ENCODE results near the gene USP53.
"Not testable (repeated sequence)": the region's sequence is repeated elsewhere in the genome, so short reads cannot be mapped to it uniquely, and the experiment has no call there.

The USP53 gene

DNA sequence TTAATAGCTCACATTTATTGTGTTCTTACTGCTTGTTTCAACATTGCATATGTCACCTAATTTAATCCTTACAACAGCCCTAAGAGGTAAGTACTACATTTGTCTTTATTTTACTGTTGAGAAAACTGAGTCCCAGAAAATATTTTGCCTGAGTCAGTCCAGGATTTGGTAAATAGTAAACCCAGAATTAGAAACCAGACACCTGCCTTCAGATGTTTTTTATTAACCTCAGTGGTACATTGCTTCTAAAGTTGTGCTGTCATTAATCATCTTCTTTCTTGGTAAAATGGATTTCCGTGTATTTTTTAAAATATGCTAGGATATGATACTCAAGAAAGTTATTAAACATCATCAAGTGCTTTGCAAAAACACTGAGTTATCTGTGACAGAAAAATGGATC lies 31.4 kb downstream of the USP53 start:
- TF ChIP-seq, protein P1, sequence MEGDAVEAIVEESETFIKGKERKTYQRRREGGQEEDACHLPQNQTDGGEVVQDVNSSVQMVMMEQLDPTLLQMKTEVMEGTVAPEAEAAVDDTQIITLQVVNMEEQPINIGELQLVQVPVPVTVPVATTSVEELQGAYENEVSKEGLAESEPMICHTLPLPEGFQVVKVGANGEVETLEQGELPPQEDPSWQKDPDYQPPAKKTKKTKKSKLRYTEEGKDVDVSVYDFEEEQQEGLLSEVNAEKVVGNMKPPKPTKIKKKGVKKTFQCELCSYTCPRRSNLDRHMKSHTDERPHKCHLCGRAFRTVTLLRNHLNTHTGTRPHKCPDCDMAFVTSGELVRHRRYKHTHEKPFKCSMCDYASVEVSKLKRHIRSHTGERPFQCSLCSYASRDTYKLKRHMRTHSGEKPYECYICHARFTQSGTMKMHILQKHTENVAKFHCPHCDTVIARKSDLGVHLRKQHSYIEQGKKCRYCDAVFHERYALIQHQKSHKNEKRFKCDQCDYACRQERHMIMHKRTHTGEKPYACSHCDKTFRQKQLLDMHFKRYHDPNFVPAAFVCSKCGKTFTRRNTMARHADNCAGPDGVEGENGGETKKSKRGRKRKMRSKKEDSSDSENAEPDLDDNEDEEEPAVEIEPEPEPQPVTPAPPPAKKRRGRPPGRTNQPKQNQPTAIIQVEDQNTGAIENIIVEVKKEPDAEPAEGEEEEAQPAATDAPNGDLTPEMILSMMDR (conservative IDR thresholded peaks at IDR 0.05; ENCODE audit: low read depth, low read length), result no peak
- no peak overlapping the region for H3K4me3 ChIP-seq (ENCODE audit: low read depth, low read length)
- DNase-seq (ENCODE audit: low read depth), result no peak

GRCh38 chr4:119244344-119244743 lies 31.8 kb downstream of the USP53 start:
- TF ChIP-seq, protein P1 (conservative IDR thresholded peaks at IDR 0.05; ENCODE audit: low read depth, low read length), result no peak
- no peak overlapping the region for H3K4me3 ChIP-seq (ENCODE audit: low read depth, low read length)
- DNase-seq (ENCODE audit: low read depth), result no peak

- no peak for DNase-seq (ENCODE audit: low read depth)
- H3K4me3 ChIP-seq (ENCODE audit: low read depth, low read length), result no peak overlapping the region
- TF ChIP-seq, protein P1 (conservative IDR thresholded peaks at IDR 0.05; ENCODE audit: low read depth, low read length), result no peak
These were observed 32.3 kb downstream of the USP53 start for GRCh38 chr4:119244832-119245231.

DNA sequence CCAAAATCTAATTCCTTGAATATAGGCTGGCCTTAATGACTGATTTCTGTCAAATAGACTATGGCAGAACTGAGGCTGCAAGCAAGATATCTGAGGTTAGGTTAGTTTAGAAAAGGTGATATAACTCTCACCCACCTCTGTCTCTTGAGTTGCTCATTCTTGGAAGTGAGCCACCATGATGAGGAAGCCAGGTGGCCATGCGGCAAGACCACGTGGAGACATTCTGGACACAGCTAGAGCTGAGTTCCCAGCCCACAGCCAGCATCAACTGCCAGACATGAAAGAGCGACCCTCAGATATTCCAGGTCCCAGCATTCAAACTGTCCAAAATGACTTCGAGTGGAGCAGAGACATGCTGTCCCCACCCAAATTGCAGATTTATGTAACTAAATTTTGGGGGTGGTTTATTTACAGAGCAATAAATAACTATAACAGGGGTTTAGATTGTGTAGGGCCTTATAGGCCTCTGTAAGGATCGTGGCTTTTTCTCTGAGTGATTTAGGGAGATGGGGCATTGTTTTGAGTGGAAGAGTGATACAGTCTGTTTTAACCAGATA lies 33.7 kb downstream of the USP53 start:
- DNase-seq (ENCODE audit: low read depth), result no peak

GRCh38 chr4:119251037-119251436 lies 38.5 kb downstream of the USP53 start:
- DNase-seq (ENCODE audit: low read depth); H3K4me3 ChIP-seq (ENCODE audit: low read depth, low read length): not testable (repeated sequence)

More for the DNA sequence above, 33.7 kb downstream of the USP53 start:
- H3K4me3 ChIP-seq (ENCODE audit: low read depth, low read length), result no peak overlapping the region
- TF ChIP-seq, protein P1 (conservative IDR thresholded peaks at IDR 0.05; ENCODE audit: low read depth, low read length), result no peak

GRCh38 chr4:119255223-119255622 lies 42.7 kb downstream of the USP53 start:
- DNase-seq (ENCODE audit: low read depth); H3K4me3 ChIP-seq (ENCODE audit: low read depth, low read length): not testable (repeated sequence)
- TF ChIP-seq, protein P1 (conservative IDR thresholded peaks at IDR 0.05; ENCODE audit: low read depth, low read length), result peak; percentile 5

- H3K4me3 ChIP-seq (ENCODE audit: low read depth, low read length), result no peak overlapping the region
- DNase-seq (ENCODE audit: low read depth), result no peak
- TF ChIP-seq, protein P1 (conservative IDR thresholded peaks at IDR 0.05; ENCODE audit: low read depth, low read length), result no peak
These were observed 48.0 kb downstream of the USP53 start for GRCh38 chr4:119260528-119260927.
